Spleen (tissue), 7 donors: ENCODE results near the gene PDK4.

Experiments
- CTCF ChIP-seq, 11 experiments: fragments of 200-600 bp in 7 of 11; fragments of 450-650 bp in 4 of 11; sonication (generic) in 4 of 11; IDR thresholded peaks in 8 of 11; conservative IDR thresholded peaks in 3 of 11; 1 replicate in 7 of 11; 2 replicates in 4 of 11; pipeline versions ENCODE4 v1.4.0 to v1.8.0; 2016 to 2021; ENCODE audit warnings: antibody characterized with exemption in 11 of 11, inconsistent platforms in 4 of 11, mild to moderate bottlenecking in 1 of 11
- POLR2A ChIP-seq, 3 donors: fragments of 450-650 bp; IDR thresholded peaks; one replicate each; pipeline ENCODE4 v1.5.1; 2017; ENCODE audit warnings: antibody characterized with exemption in 3 of 3, mild to moderate bottlenecking in 1 of 3
- POLR2AphosphoS5 ChIP-seq, 3 donors: sonication (generic); formaldehyde crosslinking; IDR thresholded peaks; one replicate each; pipeline ENCODE4 v1.5.1; 2017; ENCODE audit warnings: antibody characterized with exemption in 3 of 3
- donor health status: DM: no; HTN: no; CAD: no; lungs with moderate emphysema.
- donor health status: DM: no; HTN: no; CAD: no.
- donor health status: DM: no; HTN: no; CAD: no.

- TF ChIP-seq POLR2A (IDR thresholded peaks at IDR 0.05) (no peak), POLR2AphosphoS5 (IDR thresholded peaks at IDR 0.05) (no peak), CTCF (IDR thresholded peaks at IDR 0.05 in 8 of 11, conservative IDR thresholded peaks at IDR 0.05 in 3 of 11) (no peak)
Observed at GRCh38 chr7:95619921-95620320, 23.6 kb upstream of the PDK4 start.
